HL-60 (cell line): ENCODE results near the gene JAKMIP1.

Experiments used
- DNase-seq, 2 experiments: peaks; one replicate each; pipeline ENCODE4 v3.0.0-alpha.2; 2010 to 2020; ENCODE audit warnings: low read depth in 1 of 2, low spot score in 1 of 2
- H3K27ac ChIP-seq: fragments of 250-450 bp; sonication (Bioruptor Pico); replicated peaks from 2 replicates; pipeline ENCODE4 v1.5.1; 2020; ENCODE audit warnings: mild to moderate bottlenecking, moderate library complexity
- H3K27me3 ChIP-seq: fragments of 250-450 bp; sonication (Bioruptor Pico); 2 replicates; pipeline ENCODE4 v1.5.1; 2021; ENCODE audit warnings: mild to moderate bottlenecking, moderate library complexity; ENCODE audit not compliant: insufficient read depth, poor library complexity, severe bottlenecking
- H3K4me3 ChIP-seq: replicated peaks from 2 replicates; pipeline ENCODE4 v1.5.1; 2011; ENCODE audit warnings: mild to moderate bottlenecking, control low read depth, low read length; ENCODE audit not compliant: insufficient read depth
- GABPA ChIP-seq: IDR thresholded peaks from 2 replicates; pipeline ENCODE4 v1.6.1; 2012; ENCODE audit warnings: low read depth
- POLR2AphosphoS5 ChIP-seq: IDR thresholded peaks from 2 replicates; pipeline ENCODE4 v1.6.1; 2012; ENCODE audit warnings: low read depth
- SPI1 ChIP-seq: IDR thresholded peaks from 2 replicates; pipeline ENCODE4 v1.6.1; 2012; ENCODE audit warnings: low read depth, mild to moderate bottlenecking, borderline replicate concordance
- TF ChIP-seq, protein P1 (sequence below): IDR thresholded peaks from 2 replicates; pipeline ENCODE4 v1.6.1; 2012; ENCODE audit warnings: low read depth; ENCODE audit not compliant: insufficient replicate concordance
- TF ChIP-seq, protein P2 (sequence below): IDR thresholded peaks from one replicate; pipeline ENCODE4 v1.5.1; 2011; ENCODE audit warnings: low read length, control low read depth, inconsistent platforms; ENCODE audit not compliant: insufficient read depth

Gene JAKMIP1

DNA sequence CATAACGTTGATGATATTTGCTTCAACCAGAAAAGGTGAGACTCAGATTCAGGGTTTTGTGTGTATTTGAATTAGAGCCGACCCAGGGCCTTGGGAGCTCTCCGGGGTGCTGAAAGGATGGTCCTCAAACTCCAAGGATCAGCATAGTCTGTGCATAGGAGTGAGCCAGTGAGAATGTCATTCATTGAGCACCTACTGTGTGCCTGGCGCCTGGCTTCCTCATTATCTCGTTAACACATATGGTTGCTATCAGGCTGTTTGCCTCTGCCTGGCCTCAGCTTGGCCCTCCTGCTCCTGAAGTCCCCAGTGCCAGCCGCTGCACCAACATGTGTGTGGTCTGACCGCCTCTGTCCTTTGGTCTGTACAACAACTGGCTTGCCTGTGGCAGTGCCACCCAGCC, 25.1 kb upstream of the JAKMIP1 start:
- DNase-seq, result no peak

DNA sequence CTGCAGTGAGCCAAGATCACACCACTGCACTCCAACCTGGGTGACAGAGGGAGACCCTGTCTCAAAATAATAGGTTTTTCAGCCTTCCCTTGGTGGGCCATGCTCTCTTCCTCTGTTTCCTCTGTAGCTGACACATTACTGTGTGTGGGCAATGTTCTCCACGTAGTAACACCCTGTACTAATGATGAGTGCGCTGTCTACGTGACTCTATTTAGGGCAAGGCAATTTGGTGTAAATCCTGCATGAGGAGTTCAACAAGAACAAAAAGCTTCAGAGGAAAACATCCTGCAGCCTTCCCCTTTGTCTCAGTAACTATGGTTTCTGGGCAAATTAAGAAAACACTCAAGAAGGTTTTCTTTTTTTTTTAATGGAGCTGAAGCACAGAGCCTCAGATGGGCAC, 24.4 kb upstream of the JAKMIP1 start:
- no peak for TF ChIP-seq POLR2AphosphoS5
- TF ChIP-seq GABPA, result no peak
- no peak for TF ChIP-seq SPI1
- TF ChIP-seq, protein P1, sequence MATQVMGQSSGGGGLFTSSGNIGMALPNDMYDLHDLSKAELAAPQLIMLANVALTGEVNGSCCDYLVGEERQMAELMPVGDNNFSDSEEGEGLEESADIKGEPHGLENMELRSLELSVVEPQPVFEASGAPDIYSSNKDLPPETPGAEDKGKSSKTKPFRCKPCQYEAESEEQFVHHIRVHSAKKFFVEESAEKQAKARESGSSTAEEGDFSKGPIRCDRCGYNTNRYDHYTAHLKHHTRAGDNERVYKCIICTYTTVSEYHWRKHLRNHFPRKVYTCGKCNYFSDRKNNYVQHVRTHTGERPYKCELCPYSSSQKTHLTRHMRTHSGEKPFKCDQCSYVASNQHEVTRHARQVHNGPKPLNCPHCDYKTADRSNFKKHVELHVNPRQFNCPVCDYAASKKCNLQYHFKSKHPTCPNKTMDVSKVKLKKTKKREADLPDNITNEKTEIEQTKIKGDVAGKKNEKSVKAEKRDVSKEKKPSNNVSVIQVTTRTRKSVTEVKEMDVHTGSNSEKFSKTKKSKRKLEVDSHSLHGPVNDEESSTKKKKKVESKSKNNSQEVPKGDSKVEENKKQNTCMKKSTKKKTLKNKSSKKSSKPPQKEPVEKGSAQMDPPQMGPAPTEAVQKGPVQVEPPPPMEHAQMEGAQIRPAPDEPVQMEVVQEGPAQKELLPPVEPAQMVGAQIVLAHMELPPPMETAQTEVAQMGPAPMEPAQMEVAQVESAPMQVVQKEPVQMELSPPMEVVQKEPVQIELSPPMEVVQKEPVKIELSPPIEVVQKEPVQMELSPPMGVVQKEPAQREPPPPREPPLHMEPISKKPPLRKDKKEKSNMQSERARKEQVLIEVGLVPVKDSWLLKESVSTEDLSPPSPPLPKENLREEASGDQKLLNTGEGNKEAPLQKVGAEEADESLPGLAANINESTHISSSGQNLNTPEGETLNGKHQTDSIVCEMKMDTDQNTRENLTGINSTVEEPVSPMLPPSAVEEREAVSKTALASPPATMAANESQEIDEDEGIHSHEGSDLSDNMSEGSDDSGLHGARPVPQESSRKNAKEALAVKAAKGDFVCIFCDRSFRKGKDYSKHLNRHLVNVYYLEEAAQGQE, result no peak
- TF ChIP-seq, protein P2, sequence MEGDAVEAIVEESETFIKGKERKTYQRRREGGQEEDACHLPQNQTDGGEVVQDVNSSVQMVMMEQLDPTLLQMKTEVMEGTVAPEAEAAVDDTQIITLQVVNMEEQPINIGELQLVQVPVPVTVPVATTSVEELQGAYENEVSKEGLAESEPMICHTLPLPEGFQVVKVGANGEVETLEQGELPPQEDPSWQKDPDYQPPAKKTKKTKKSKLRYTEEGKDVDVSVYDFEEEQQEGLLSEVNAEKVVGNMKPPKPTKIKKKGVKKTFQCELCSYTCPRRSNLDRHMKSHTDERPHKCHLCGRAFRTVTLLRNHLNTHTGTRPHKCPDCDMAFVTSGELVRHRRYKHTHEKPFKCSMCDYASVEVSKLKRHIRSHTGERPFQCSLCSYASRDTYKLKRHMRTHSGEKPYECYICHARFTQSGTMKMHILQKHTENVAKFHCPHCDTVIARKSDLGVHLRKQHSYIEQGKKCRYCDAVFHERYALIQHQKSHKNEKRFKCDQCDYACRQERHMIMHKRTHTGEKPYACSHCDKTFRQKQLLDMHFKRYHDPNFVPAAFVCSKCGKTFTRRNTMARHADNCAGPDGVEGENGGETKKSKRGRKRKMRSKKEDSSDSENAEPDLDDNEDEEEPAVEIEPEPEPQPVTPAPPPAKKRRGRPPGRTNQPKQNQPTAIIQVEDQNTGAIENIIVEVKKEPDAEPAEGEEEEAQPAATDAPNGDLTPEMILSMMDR, result no peak
- no peaks in the 10 kb centered on the region for H3K27me3 ChIP-seq
- no peak for DNase-seq

More for the DNA sequence above, 25.1 kb upstream of the JAKMIP1 start:
- H3K27ac ChIP-seq, result no peak overlapping the region
- no peak overlapping the region for H3K4me3 ChIP-seq
- no peaks in the 10 kb centered on the region for H3K27me3 ChIP-seq
- TF ChIP-seq, protein P2, result no peak
- TF ChIP-seq, protein P1, result peak; percentile 93
- no peak for TF ChIP-seq GABPA
- TF ChIP-seq SPI1, result no peak
- TF ChIP-seq POLR2AphosphoS5, result no peak

DNA sequence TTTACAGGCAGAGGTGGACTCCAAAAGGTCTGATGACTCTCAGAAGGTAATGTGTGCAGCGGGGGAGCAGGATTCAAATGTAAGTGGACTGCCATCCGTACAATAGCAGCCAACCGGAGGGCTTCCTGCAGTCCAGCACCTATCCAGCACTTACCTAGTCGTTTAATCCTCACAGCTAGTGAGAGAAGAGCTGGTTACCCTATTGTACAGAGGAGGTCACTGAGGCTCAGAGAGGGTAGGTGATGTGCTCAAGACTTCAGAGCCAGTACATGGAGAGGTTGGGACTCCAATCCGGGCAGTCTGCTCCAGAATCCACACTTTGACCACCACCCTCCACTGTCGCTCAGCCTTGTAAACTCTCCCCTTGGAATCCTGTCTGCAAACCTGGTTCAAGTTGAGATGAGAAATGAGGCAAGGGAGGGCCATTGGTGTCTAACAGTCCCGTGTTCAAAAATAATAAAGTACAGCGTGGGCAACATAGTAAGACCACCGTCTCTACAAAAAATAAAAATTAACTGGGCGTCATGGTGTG, 22.5 kb upstream of the JAKMIP1 start:
- Histone ChIP-seq H3K27me3 (no peaks in the 10 kb centered on the region), H3K27ac (no peak overlapping the region), H3K4me3 (no peak overlapping the region)
- TF ChIP-seq POLR2AphosphoS5, result no peak
- TF ChIP-seq, protein P1, result no peak
- TF ChIP-seq GABPA, result no peak
- TF ChIP-seq, protein P2, result no peak
- TF ChIP-seq SPI1, result no peak
- no peak for DNase-seq

More for the DNA sequence above, 24.4 kb upstream of the JAKMIP1 start:
- Histone ChIP-seq H3K27ac (no peak overlapping the region), H3K4me3 (no peak overlapping the region)
